ENCODE results near the gene SAMHD1. TPM values are rescaled to one million over a fixed set of nuclear protein-coding genes. Genes with fewer than 3 reads are reported as not detected.
"Not testable (repeated sequence)": the region's sequence is repeated elsewhere in the genome, so short reads cannot be mapped to it uniquely, and the experiment has no call there.

SAMHD1 gene
- total and polyA plus RNA-seq, 7 donors = 17.0 to 36.4 (median 26.2) TPM

DNA sequence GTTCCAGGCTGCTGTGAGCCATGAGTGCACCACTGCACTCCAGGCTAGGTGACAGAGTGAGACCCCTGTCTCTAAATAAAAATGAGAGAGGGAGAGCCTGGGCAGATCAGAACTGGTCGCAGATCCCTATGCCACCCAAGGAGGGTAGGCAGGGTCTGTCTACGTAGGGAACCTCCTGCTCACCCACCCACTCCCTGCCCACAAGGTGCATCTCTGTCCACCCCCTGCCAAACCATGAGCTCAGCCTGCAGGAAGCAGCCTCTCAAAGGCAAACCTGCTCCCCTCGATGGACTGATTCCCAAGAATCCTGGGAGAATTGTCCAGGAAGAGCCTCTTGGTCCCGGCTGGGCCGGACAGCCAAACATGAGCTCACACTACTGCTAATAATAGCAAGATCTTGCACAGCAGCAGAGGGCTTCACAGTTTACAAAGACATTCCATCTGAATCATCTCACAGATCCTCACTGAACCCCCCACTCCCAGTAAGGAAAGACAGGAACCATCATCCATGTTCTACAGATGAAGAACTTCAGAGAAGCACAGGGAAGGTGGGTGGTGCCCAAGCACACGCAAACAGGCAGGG is 103.3 kb downstream of the SAMHD1 start:
- 34 to 37% (median 37%) methylated on average over 6 of the region's 6 CpGs for WGBS, 3 donors
- H3K9me3 ChIP-seq = no peaks in the 10 kb centered on the region
- ATAC-seq (peak; percentile 19 to 58 (median 56)), DNase-seq (peak; percentile 60 to 75)
- TF ChIP-seq, protein P1, sequence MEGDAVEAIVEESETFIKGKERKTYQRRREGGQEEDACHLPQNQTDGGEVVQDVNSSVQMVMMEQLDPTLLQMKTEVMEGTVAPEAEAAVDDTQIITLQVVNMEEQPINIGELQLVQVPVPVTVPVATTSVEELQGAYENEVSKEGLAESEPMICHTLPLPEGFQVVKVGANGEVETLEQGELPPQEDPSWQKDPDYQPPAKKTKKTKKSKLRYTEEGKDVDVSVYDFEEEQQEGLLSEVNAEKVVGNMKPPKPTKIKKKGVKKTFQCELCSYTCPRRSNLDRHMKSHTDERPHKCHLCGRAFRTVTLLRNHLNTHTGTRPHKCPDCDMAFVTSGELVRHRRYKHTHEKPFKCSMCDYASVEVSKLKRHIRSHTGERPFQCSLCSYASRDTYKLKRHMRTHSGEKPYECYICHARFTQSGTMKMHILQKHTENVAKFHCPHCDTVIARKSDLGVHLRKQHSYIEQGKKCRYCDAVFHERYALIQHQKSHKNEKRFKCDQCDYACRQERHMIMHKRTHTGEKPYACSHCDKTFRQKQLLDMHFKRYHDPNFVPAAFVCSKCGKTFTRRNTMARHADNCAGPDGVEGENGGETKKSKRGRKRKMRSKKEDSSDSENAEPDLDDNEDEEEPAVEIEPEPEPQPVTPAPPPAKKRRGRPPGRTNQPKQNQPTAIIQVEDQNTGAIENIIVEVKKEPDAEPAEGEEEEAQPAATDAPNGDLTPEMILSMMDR (IDR thresholded peaks at IDR 0.05) = no peak
- peaks cover 9% of the 10 kb centered on the region for H3K4me1 ChIP-seq
- intact Hi-C loops (cut with DNase I) = no loop called here
- H3K27me3 ChIP-seq (ENCODE audit: insufficient read depth in 3 of 3, low read length in 2 of 3) = no peaks in the 10 kb centered on the region
- H3K4me3 ChIP-seq = no peak overlapping the region
- H3K27ac ChIP-seq = peak overlapping the region; percentile 72
- no peaks in the 10 kb centered on the region for H3K36me3 ChIP-seq (ENCODE audit: insufficient read depth in 1 of 2, low read depth in 1 of 2)

DNA sequence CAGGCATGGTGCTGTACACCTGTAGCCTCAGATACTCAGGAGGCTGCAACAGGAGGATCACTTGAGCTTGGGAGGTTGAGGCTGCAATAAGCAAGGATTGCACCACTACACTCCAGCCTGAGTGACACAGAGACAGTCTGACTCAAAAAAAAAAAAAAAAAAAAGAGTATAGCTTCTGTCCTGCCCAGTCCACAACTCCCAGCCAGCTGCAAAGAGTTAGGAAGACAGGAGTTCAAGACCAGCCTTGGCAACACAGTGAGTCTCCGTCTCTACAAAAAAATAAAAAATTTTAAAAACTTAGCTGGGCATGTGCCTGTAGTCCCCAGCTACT is 103.8 kb downstream of the SAMHD1 start:
- ATAC-seq (peak in 3 of 4 donors; percentile 22 to 35 (median 26)), DNase-seq (no peak)
- Histone ChIP-seq H3K27me3 (ENCODE audit: insufficient read depth in 3 of 3, low read length in 2 of 3) (no peaks in the 10 kb centered on the region), H3K27ac (peak overlapping the region; percentile 72), H3K36me3 (ENCODE audit: insufficient read depth in 1 of 2, low read depth in 1 of 2) (no peaks in the 10 kb centered on the region), H3K4me3 (no peak overlapping the region), H3K4me1 (peaks cover 9% of the 10 kb centered on the region), H3K9me3 (no peaks in the 10 kb centered on the region)
- intact Hi-C loops (cut with DNase I) = no loop called here
- 32 to 76% (median 38%) methylated on average over 1 of the region's 1 CpG for WGBS, 3 donors
- TF ChIP-seq, protein P1 (IDR thresholded peaks at IDR 0.05) = no peak

DNA sequence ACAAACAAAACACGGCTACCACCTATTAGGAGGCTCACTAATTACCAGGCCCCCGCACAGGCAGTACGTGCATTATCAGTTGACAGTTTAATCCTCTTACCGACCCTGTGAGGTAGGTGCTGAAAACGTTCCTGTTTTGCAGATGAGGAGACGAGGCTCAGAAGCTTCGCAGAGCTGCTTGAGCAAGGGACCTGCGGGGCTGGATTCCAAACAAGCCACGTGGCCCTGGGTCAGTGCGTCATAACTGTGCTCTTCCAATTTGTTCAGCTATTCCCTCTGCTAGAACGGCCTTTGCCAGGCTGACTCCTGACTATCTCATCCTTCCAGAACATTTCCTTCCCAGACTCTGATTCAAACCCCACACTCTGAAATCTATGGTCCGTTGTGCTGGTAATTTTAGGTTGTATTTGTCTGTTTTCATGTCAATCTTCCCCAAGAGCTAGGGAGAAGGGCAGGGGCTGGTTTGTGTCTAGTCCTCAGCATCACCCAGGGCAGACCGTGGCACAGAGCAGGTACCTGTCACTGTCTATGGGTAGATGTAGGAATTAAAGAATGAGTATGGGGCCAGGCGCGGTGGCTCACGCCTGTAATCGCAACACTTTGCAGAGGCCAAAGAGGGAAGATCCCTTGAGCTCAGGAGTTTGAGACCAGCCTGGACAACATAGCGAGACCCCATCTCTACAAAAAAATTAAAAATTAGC is 104.3 kb downstream of the SAMHD1 start:
- Histone ChIP-seq H3K4me1 (peaks cover 9% of the 10 kb centered on the region), H3K9me3 (no peaks in the 10 kb centered on the region), H3K4me3 (no peak overlapping the region), H3K27ac (peak overlapping the region; percentile 72), H3K36me3 (ENCODE audit: insufficient read depth in 1 of 2, low read depth in 1 of 2) (no peaks in the 10 kb centered on the region), H3K27me3 (ENCODE audit: insufficient read depth in 3 of 3, low read length in 2 of 3) (no peaks in the 10 kb centered on the region)
- WGBS, 3 donors = 59 to 70% (median 60%) methylated on average over 18 of the region's 18 CpGs
- ATAC-seq = peak; percentile 67 to 85 (median 78)
- DNase-seq = peak; percentile 83 to 87
- intact Hi-C loops (cut with DNase I) = no loop called here
- TF ChIP-seq, protein P1 (IDR thresholded peaks at IDR 0.05) = no peak

DNA sequence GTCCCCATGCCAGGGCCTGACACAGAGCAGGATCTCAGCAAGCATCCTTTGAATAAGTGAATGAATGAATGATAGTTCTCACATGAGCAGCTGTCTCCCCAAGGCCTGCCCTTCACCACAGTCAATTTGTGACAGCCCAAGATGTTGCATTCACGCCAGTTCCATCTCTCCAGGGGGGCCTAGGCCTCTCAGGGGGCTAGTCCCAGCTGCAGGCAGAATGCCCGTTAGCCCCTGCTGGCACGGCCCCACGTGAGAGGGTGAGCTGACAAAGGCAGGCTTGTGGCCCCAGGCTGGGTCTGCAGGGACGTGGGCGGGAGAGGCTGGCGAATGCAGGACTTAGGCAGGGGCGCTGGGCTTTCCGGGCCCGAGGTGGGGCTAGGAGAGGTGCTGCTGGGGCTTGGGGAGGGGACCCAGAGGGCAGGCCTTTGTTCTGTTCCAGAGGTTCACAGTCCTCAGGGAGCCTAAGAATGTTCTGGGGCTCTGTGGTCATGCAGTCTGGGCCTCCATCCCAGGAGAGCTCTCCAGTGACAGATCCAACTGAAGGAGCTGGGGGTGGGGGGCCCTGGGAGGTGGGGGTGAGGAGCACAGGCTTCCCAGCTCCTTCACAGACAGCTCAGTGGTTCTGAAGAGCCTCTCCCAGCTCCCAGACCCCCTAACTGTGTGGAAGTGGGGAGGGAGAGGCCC is 106.1 kb downstream of the SAMHD1 start:
- no peak for ATAC-seq
- Histone ChIP-seq H3K27me3 (ENCODE audit: insufficient read depth in 3 of 3, low read length in 2 of 3) (no peaks in the 10 kb centered on the region), H3K36me3 (ENCODE audit: insufficient read depth in 1 of 2, low read depth in 1 of 2) (no peaks in the 10 kb centered on the region), H3K4me3 (no peak overlapping the region), H3K9me3 (no peaks in the 10 kb centered on the region), H3K4me1 (peaks cover 9% of the 10 kb centered on the region), H3K27ac (peak overlapping the region; percentile 58)
- DNase-seq = no peak
- WGBS, 3 donors = 59 to 74% (median 64%) methylated on average over 10 of the region's 10 CpGs
- TF ChIP-seq, protein P1 (IDR thresholded peaks at IDR 0.05) = no peak
- intact Hi-C loops (cut with DNase I) = no loop called here

DNA sequence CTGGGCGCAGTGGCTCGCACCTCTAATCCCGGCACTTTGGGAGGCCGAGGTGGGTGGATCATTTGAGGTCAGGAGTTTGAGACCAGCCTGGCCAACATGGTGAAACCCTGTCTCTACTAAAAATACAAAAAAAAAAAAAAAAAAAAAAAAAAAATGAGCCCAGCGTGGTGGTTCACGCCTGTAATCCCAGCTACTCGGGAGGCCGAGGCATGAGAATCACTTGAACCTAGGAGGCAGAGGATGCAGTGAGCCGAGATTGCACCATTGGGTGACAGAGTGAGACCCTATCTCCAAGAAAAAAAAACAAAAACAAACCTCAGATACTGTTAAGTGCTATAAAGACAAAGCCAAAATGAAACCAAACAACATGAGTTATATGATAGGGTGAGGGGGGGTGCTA is 110.5 kb downstream of the SAMHD1 start:
- H3K4me3 ChIP-seq; H3K36me3 ChIP-seq (ENCODE audit: insufficient read depth in 1 of 2, low read depth in 1 of 2); H3K9me3 ChIP-seq; H3K27ac ChIP-seq; intact Hi-C loops (cut with DNase I); ATAC-seq; H3K27me3 ChIP-seq (ENCODE audit: insufficient read depth in 3 of 3, low read length in 2 of 3); DNase-seq; H3K4me1 ChIP-seq: not testable (repeated sequence)
- WGBS, 3 donors = 96 to 97% (median 97%) methylated on average over 9 of the region's 9 CpGs
